Neural progenitor cell (in vitro differentiated cells): ENCODE results near the gene RASIP1.

ENCODE experiments used
- CTCF ChIP-seq: fragments of 200-600 bp; sonication (generic); IDR thresholded peaks from 2 replicates; pipeline ENCODE4 v1.5.1; 2017; ENCODE audit warnings: antibody characterized with exemption, mild to moderate bottlenecking
- EZH2 ChIP-seq: fragments of 200-600 bp; sonication (generic); IDR thresholded peaks from 2 replicates; pipeline ENCODE4 v1.6.1; 2017; ENCODE audit warnings: antibody characterized with exemption, mild to moderate bottlenecking, moderate library complexity
- EZH2phosphoT487 ChIP-seq: fragments of 200-600 bp; sonication (generic); IDR thresholded peaks from 2 replicates; pipeline ENCODE4 v1.6.1; 2017; ENCODE audit warnings: antibody characterized with exemption

- TF ChIP-seq CTCF (no peak), EZH2 (no peak), EZH2phosphoT487 (no peak)
These were observed 29.2 kb downstream of the RASIP1 start for GRCh38 chr19:48711106-48711662.
